GM19240 (cell line): Measurements from ENCODE around the gene PTH2.
"Not testable (repeated sequence)": the region's sequence is repeated elsewhere in the genome, so short reads cannot be mapped to it uniquely, and the experiment has no call there.

Experiments
- DNase-seq: peaks from one replicate; pipeline ENCODE4 v3.0.0; 2011; ENCODE audit warnings: low spot score; ENCODE audit not compliant: insufficient read length

Gene PTH2

DNA sequence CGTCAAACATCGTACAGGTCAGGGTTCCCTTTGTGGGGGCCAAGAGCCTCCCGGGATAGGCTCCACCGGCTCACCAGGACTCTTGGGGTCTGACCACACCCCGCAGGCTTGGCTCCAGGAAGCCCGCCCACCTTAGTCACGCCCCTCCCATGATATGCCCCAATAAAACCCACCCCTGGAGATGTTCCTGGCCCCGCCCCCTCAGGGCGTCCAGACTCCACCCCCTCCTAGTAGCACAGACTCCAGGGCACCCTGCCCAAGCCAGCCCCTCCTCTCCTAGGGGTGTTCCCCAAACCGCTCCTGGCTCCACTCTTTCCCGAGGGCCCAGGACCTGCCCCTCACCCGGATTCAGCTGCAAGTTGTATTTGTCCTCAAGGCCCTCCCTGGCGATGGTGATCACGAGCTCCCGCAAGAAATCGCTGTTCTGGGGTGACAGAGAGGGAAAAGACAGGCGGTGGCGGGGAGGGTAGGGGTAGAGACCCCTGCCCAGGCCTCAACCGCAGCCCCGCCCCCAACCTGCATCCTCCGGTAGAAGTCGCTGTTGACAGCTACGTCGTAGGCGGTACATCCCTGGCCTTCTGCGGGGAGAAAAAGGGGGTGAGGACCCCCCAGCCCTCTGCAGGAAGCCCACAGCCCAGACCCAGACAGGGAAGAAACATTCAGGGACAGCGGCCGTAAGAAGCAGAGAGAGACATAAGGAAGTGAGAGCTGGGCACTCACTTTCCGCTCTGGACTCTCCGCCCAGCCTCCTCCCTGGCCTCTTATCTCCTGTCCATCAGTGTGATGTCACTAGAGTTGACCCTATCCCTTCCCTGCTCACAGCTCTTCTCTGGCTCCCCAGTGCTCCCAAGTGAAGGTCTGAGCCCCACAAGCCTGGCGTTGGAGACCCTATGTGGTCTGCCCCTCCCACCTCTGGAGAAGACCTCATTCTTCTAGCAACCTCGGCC, 24.5 kb upstream of the PTH2 start:
- no peak for DNase-seq

DNA sequence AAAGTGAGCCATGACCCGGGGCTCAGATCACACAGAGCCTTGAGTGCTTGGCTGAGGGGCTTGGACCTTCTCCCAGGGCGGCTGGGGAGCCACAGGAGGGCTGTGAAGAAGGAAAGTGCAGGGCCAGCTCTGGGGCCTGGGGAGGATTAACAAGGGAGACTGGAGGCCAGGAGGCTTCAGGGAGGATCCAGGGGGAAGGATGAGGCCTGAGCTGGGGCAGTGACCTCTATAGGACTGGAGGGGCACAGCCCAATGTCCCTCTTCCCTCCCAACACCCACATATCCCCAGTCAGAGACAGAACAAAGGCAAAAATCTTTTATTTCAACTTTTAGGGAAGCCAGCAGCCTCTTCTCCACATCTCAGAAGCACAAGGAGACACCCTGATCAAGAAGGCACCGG, 22.8 kb upstream of the PTH2 start:
- no peak for DNase-seq

DNA sequence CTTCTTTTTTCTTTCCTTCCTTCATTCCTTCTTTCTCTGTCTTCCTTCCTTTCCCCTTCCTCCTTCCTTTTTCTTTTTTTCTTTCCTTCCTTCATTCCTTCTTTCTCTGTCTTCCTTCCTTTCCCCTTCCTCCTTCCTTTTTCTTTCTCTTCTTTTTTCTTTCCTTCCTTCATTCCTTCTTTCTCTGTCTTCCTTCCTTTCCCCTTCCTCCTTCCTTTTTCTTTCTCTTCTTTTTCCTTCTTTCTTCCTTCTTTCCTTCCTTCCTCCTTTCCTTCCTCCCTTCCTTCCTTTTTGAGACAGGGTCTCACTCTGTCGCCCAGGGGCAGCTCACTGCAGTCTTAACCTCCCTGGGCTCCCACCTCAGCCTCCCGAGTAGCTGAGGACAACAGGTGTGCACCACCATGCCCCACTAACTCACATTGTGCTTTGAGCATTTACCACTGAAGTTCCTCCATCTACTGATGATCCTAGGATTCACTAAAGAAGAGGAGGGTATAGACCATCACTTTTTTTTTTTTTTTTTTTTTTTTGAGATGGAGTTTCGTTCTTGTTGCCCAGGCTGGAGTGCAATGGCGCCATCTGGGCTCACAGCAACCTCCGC, 21.0 kb upstream of the PTH2 start:
- not testable (repeated sequence) for DNase-seq

DNA sequence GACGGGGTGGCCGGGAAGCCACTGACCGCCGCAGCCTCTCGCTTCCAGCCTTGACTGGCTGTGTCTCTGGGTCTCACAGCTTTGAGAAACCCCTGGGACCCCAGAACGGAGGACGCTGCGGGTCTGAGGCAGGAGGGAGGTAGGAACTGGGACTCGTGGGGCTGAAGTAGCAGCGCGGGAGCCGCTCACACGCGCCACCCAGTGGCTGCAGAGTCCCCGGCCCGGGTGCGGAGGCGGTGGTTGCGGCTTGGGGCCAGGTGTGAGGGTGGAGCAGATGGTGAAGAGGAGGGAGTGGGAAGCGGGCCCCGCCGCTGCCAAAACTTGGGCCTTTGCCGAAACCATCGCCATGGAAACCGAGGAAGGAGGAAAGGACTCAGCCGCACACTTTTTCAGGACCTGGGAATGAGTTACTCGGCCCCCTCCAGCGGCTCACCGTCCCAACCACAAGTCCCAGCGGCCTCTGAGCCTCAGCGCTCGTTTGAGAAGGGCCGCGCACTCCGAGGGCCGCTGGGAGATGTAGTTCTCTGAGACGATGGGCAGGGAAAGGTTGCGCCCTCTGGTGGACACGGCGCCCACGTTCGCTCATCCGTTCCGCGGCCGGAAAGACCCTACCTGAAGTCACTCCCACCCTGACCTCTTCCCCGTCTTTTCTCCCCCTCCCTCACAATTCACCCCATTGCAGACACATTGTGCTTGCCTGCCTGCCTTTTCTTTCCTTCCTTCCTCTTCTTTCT, 20.3 kb upstream of the PTH2 start:
- DNase-seq = peak; percentile 97

DNA sequence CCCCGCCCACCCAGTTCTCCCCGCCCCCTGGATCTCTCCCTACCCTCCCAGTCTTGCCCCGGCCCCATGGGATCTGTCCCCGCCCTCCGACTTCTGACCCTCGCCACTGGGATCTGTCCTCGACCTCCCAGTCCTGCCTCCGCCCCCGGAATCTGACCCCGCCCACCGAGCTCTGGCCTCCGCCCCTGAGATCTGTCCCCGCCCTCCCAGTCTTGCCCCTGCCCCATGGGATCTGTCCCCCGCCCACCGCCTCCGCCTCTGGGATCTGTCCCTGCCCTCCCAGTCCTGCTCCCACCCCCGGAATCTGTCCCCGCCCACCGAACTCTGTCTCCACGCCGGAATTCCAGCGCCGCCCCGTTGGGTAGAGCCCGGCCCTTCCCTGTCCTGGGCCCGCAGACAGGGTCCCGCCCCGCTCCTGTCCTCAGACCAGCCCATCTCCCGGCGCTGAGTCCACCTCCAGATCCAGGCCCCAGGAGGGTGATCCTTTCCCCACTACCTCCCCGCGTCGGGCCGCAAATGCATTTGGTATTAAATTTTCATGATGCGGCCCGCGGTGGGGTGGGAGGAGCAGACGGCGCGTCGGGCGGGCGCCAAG, 19.6 kb upstream of the PTH2 start:
- DNase-seq = peak; percentile 77

DNA sequence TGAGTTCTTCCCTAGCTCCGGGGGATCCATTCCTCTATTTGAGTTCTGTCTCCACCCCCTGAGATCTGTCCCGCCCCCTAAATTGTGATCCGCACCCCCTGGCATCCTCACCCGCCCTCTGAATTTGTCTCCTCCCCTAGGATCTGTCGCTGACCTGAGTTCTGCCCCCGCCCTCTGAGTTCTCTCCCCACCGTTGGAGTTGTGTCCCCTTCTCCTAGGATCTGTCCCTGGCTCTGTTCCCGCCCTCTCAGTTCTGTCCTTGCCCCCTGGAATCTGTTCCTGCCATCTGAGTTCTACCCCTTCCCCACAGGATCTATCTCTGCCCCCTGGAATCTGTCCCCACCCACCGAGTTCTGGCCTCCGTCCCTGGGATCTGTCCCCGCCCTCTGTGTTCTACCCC, 19.1 kb upstream of the PTH2 start:
- no peak for DNase-seq

DNA sequence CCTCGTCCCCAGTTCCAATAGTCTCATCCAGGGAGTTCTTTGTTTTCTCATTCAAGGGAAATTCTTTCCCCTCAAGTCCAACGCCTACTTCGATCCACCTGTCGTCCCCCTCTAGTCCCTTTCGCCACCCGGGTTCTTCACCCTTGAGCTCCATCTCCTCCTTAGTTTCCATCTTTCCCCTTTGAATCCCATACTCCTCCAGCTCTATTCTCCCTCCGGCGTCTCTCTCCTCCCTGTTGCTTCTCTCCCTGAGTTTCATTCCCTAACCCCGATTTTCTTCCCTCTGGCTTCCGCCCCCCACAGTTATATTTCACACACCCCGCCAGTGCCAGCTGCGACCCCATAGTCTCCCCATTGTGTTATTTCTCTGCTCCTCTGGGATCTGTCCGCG, 18.7 kb upstream of the PTH2 start:
- no peak for DNase-seq

DNA sequence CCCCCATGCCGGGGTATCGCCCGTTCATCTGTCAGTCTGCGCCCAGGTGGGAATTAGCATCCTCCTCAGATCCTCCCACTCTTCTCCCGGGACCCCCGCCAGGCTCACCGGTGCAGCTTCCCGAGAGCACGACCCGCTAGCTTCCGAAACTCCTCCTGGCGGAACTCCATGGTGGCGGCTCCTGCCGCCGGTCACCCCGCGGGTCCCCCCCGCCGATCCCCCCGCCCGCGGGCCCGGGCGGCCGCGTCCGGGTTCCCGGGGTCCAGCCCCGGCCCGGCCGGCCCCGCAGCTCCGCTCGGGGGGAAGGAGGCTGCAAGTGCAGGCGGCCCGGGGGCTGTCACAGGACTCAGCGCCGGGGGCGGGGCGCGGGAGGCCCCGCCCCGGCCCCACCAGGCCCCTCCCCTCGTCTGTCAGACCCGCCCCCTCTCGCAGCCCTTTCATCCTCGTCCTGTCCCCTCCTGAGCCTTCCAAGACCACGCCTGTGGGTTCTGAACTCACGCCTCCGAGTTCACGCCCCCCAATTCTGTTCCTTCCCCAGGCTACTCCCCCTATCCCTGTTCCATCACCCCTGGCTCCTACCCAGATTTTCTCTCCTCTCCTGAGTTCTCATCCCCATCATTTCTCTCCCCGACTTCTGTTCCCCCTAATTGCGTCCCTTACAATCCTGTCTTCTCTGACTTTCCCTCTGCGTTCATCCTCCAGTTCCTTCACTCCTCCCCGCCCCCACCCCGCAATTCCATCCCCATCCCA, 18.1 kb upstream of the PTH2 start, which contains the start of gene SLC17A7:
TSS of gene SLC17A7 (minus strand) at position 318 of the 750 bp plus-strand sequence. CDS start at position 170, 148 bp downstream.
- DNase-seq = no peak

DNA sequence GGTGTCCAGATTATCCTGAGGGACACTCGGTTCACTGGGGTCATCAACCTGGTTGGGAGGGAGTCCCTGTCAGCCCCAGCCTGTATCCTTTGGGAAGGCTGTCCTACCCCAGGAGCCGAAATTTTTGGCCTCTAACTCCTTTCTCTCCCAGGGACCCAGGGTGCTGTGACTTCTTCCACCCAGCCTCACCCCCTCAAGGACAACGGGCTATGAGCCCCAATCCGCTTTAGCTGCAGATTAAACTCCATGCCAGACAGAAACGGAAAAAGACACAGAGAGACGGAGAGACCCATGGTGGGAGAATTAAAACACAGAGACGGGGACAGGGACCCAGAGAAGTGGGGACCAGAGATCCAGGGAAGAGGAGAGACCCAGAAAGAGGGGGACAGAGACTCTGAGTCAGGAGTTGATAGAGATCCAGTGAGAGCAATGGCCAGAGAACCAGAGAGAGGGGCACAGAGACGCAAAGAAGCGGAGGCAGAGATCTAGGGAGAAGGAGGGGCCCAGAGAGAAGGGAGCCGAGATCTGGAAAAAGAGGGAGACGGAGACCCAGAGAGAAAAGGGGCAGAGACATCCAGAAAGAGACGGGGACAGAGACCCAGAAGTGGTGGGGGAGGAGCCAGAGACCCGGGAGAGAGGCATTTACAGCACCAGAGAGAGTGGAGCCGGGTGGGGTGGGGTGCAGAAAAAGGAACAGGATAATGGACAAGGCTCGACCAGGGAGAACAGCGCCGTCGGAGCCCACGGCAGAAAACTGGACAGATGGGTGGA, 17.4 kb upstream of the PTH2 start:
- no peak for DNase-seq

DNA sequence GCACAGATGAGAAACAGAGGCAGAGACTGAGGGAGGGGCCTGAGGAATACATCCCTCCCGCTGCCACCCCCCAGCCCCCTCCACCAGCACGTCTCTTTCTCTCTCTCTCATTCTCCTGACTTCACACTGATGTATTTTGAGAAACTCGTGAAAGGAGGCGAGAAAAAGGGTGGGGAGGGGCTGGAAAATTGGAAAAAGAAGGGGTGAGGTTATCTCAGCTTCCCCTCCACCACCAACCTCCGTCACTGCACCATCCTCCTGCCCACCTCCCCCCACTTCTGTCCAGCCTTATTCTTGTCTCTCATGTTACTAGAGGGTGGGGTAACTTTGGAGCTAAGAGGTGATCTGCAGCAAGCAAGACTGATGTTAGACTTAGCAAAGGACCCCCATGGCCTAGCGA, 16.6 kb upstream of the PTH2 start:
- no peak for DNase-seq

DNA sequence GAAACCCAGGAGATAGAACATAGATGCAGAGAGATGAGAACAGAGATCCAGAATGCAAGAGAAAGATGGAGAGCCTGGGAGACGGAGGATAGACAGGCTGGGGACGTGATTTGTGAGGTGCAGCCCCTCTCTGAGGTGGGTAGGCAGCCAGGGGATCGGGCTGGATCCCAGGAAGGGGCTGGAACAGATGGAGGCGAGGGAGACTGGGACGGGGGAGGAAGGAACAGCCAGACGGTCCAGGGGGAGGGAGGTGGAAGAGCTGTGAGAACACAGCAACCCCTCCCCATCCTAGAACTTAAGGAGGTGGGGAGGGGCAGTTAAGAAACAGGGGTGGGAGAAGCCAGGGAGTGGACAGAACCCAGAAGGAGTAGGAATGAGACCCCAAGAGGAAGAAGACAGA, 15.0 kb upstream of the PTH2 start:
- DNase-seq = no peak

DNA sequence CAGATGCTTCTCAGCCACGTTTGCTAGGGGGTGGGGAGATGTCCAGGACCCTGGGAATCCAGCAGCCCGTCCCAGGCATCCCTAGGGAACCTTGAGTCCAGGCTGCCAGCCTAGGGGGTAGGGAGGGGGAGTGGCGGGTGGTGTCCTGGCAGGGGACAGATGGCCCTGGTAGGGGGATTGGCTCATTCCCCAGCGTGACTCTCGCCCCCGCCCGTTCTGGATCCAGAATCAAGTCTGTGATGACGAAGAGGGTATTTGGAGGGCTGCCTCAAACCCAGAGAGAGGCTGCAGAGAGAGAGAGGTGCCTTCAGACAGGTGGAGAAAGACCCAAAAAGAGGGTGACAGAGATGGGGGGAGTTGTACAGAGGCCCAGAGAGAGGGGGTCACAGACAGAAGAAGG, 14.0 kb upstream of the PTH2 start:
- DNase-seq = no peak

DNA sequence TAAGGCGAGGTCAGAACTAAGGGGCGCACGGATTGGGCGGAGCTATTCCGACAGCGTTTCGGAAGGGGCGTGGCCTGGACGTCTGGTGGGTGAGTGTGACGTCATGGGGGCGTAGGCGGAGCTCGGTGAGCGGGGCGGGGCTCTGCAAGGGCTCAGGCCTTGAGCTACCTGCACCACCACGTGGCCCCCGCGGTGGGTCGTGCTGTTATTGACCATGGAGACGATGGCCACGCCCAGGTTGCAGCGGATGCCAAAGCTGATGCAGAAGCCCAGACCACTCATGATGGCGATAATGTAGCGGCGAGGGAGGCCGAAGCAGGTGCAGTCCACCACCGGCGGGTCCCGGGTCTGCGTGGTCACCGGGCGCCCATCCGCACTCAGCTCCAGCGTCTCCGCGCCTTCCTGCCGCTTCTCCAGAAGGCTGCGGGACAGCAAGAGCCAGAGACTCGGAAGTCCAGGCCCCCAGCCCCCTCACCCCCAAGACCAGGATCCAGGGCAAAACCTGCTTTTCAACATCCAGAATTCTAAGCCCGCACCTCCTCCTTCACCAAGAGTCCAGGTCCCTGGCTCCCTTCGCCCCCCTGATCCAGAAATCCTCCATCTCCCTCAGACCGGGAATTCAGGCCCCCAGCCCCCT, 13.3 kb upstream of the PTH2 start:
- no peak for DNase-seq

DNA sequence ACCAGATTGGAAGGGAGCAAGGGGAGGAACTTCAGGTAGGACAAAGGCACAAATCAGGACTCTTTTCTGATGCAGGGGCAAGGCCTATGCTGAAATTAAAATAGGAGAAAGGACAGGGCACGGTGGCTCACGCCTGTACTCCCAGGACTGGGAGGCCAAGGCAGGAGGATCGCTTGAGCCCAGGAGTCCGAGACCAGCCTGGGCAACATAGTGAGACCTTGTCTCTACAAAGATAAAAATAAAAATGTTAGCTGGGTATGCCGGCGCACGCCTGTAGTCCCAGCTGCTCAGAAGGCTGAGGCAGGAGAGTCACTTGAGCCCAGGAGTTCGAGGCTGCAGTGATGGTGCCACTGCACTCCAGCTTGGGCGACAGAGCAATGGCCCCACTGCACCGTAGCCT, 12.4 kb upstream of the PTH2 start:
- no peak for DNase-seq

DNA sequence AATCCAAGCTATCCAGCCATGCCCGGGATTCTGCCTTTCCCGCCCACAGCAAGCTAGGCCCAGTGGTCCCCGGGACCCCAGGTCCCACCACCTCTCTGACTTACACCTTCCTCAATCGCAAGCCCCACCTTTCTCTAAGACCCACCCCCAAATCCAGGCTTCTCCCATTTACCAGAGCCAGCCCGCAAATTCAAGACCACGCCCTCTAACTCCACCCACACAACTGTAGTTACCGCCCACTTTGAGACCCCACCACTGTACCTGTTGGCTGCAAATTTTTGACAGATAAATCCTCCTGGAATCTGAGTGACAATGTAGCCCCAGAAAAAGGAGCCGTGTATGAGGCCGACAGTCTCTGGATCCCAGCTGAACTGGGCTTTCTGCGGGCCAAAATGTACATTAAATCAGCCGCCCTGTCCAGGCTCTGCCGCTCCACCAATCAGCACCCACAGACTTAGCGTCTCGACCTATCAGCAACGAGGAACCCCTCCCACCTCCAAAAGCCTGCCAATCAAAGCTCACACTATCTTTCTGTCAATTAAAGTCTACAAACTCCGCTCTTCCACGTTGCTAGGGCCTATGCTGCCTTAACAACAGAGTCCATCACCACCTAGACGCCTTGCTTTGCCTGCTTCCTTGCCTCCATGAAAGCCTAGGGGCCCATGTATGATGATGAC, 11.8 kb upstream of the PTH2 start:
- DNase-seq = no peak

DNA sequence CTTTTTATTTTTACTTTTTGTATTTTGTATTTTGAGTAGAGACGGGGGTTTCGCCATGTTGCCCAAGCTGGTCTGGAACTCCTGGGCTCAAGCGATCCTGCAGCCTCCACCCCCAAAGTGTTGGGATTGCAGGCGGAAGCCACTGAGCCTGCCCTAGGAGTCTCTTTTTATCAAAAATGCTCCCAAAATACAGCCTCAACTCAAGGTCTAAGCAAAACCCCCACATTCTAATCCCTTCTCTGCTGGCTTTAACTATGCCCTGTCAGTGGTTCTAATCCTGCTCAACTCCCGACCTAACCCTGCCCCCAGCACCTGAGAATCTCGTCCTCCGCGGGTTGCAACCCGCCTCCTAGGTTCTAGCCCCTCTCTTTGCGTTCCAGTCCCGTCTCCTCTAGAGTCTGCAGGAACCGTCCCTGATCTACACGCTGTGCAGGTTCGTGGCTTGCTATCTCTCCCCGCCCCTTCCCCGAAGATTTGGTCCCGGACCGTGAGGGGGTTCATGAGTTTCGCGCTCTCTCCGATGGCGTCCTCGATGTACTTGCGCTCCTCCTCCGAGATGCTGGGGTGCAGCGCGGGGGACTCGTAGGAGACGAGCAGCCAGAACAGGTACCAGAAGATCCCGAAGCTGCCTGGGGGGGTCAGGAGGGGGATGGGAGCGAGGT, 10.1 kb upstream of the PTH2 start:
- DNase-seq = no peak

DNA sequence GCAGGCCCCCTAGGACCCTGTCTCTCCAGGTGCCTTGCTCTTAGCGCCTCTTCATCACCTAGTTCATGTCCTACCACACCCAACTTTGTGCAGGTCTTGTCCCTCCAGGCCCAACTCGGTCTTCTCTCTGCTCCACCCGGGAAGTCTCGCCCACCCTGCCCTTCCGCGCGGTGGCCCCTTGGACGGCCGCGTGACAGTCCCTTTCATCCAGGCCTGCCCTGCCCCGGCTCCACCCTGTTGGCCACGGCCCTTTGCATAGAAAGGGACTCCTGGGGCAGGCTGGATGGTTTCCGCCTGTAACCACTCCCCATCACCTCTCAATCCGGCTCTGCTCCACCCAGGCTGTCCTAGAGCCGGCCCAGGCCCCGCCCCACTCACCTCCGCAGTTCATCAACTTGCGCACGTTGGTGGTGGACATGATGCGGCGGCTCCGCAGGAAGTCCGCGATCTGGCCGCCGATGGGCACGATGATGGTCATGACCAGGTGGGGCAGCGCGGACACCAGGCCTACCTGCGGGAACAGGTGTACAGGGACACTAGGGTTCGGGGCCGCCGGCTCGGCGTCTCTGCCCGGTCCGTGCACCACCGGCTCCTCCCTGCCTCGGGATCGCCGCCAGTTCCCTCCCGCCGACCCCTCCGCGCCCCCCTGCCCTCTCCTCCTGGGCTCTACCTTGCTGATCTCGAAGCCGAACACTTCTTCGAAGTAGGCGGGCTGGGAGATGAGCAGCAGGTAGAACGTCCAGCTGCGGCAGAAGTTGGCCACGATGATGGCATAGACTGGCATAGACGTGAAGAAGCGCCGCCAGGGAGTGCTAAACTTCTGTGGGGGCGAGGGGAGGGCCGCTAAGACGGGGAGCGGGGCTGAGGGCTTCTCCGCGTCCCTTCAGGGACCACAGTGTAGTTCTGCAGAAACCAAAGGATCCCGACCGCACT, 9.2 kb upstream of the PTH2 start:
- DNase-seq = no peak

DNA sequence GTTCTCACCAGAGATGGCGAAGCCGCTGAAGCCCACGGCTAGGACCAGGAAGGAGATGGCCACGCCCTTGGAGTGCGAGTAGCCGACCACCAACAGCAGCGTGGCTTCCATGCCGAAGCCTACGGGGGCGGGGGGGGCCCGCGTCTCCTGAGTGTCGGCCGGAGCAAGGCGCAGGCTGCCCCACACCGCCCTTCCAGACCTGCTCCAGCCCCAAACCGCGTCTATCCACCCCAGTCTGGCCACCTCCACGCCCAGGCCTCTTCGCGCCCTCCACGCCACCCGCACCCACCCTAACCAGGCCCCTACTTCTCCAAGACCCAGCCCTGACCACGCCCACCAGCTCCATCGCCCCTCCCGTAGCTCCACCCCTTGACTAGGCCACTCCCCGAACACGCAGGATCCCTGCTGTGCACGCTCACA, 8.1 kb upstream of the PTH2 start:
- no peak for DNase-seq
